HPDE6-E6E7 (cell line): ENCODE results near the gene MID1.

Experiments
- DNase-seq: peaks from one replicate; pipeline ENCODE4 v3.0.0; 2011; ENCODE audit warnings: missing footprints; ENCODE audit errors: extremely low spot score

Gene MID1

GRCh38 chrX:10495677-10496076 is 124.7 kb downstream of the MID1 start:
- no peak for DNase-seq

- DNase-seq, result no peak
Measured at GRCh38 chrX:10492250-10492649, 128.1 kb downstream of the MID1 start.

GRCh38 chrX:10486373-10486772 is 134.0 kb downstream of the MID1 start:
- peak; percentile 25 for DNase-seq

- DNase-seq, result no peak
Measured at GRCh38 chrX:10485326-10485725, 135.1 kb downstream of the MID1 start.

GRCh38 chrX:10484683-10485247 is 135.6 kb downstream of the MID1 start:
- peak; percentile 15 for DNase-seq

GRCh38 chrX:10483191-10483831 is 137.1 kb downstream of the MID1 start:
- DNase-seq, result no peak

- DNase-seq, result no peak
Measured at GRCh38 chrX:10482708-10483107, 137.7 kb downstream of the MID1 start.

- no peak for DNase-seq
Measured at GRCh38 chrX:10482261-10482660, 138.1 kb downstream of the MID1 start.

GRCh38 chrX:10480861-10481260 is 139.5 kb downstream of the MID1 start:
- no peak for DNase-seq

- DNase-seq, result no peak
Measured at GRCh38 chrX:10479508-10479907, 140.9 kb downstream of the MID1 start.

- no peak for DNase-seq
Measured at GRCh38 chrX:10477525-10477924, 142.9 kb downstream of the MID1 start.

- DNase-seq, result no peak
Measured at GRCh38 chrX:10474913-10475568, 145.3 kb downstream of the MID1 start.

GRCh38 chrX:10474510-10474909 is 145.9 kb downstream of the MID1 start:
- no peak for DNase-seq

GRCh38 chrX:10471418-10471817 is 149.0 kb downstream of the MID1 start:
- DNase-seq, result no peak

GRCh38 chrX:10470009-10470408 is 150.4 kb downstream of the MID1 start:
- DNase-seq, result no peak

- no peak for DNase-seq
Measured at GRCh38 chrX:10467793-10468192, 152.6 kb downstream of the MID1 start.

GRCh38 chrX:10465254-10465653 is 155.1 kb downstream of the MID1 start:
- no peak for DNase-seq

- DNase-seq, result no peak
Measured at GRCh38 chrX:10457092-10457491, 163.3 kb downstream of the MID1 start.

GRCh38 chrX:10453945-10454344 is 166.4 kb downstream of the MID1 start:
- no peak for DNase-seq

- no peak for DNase-seq
Measured at GRCh38 chrX:10450959-10451355, 169.4 kb downstream of the MID1 start.

- DNase-seq, result peak; percentile 3
Measured at GRCh38 chrX:10450229-10450958, 170.0 kb downstream of the MID1 start.

GRCh38 chrX:10447564-10448214 is 172.7 kb downstream of the MID1 start:
- no peak for DNase-seq
